ENCODE results near the gene CASP8.
"Not testable (repeated sequence)": the region's sequence is repeated elsewhere in the genome, so short reads cannot be mapped to it uniquely, and the experiment has no call there.

The CASP8 gene

DNA sequence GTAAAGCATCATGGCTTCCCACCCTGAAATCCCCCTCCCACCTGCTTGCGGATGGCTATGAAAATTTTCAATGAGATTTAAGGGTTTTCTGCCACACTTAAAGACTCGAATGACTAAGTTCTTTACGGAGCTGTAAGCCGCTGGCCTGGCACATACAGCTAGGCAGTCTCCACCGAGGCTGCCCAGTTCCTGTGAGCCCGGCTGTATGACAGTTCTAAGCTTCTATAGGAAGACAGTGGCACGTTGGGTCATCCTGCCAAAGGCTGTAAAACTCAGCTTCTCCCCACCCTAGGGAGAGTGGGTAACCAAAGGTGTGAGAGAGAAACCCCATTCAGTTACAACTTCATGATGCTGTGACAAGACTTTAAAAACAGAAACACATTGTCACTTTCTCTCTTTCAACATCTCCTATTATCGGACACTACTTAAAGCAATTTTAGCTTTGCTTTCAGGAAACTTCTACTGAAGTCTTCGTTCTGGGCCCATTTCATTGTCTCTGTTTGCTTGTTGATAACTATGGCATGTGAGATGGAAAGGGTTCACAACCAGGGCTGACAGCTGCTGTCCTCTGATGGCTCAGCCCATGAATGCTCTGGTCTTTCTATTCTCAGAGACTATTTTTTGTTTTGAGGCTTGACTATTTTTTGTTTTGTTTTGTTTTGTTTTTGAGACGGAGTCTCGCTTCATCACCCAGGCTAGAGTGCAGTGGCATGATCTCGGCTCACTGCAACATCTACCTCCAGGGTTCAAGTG lies 7.1 kb downstream of the CASP8 start:
- no peak overlapping the region for H3K4me3 ChIP-seq (ENCODE audit: low read depth, low read length)

GRCh38 chr2:201269764-201270163 lies 9.4 kb downstream of the CASP8 start:
- H3K4me3 ChIP-seq (ENCODE audit: low read depth, low read length), result no peak overlapping the region

DNA sequence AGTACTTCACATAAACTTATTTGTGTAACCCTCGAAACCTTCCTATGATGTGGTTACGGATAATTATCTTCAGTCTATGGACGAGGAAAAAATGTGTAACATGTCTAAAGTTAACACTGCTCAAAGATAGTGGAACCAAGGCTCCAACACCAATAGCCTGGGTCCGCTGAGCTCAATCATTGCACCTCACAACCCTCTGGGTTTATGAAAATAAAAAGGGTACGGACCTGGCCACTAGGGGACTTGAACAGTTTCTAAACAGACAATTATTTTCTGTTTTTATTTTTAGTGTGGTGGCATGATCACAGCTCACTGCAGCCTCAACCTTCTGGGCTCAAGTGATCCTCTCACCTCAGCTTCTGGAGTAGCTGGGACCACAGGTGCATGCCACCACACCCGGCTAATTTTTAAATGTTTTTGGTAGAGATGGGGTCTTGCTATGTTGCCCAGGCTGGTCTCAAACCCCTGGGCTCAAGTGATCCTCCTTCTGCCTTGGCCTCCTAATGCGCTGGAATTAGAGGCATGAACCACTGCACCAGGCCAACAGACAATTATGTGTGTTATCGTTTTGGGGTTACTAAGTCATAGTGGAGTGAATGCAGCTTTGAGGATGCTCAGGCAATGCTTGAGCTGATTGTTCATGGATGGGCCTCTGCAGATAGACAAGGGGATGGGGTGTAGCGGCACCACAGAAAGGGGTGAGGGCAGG lies 10.1 kb downstream of the CASP8 start:
- H3K4me3 ChIP-seq (ENCODE audit: low read depth, low read length), result no peak overlapping the region

- no peak overlapping the region for H3K4me3 ChIP-seq (ENCODE audit: low read depth, low read length)
Observed at GRCh38 chr2:201271917-201272316, 11.6 kb downstream of the CASP8 start.

DNA sequence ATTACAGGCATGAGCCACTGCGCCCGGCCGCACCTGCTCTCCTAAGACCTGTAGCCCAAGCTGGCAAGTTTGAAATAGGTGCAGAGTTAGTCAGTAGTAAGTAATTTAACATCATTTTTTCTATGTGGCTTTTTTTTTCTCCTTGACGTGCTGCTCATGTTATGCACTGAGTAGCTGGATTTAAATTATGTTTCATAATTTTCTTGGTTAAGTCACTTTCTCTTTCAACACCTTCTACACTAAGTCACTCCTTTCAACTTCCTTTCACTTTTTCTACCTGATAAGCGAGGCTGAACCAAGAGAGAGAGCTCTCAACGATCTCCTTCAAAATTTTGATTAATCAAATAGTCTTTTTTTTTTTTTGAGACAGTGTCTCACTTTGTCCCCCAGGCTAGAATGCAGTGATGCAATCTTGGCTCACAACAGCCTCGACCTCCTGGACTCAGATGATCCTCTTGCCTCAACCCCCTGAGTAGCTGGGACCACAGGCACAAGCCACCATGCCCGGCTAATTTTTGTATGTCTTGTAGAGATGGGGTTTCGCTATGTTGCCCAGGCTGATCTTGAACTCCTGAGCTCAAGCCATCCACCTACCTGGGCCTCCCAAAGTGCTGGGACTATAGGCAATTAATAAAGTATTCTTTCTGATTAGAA lies 13.1 kb downstream of the CASP8 start:
- H3K4me3 ChIP-seq (ENCODE audit: low read depth, low read length), result no peak overlapping the region

DNA sequence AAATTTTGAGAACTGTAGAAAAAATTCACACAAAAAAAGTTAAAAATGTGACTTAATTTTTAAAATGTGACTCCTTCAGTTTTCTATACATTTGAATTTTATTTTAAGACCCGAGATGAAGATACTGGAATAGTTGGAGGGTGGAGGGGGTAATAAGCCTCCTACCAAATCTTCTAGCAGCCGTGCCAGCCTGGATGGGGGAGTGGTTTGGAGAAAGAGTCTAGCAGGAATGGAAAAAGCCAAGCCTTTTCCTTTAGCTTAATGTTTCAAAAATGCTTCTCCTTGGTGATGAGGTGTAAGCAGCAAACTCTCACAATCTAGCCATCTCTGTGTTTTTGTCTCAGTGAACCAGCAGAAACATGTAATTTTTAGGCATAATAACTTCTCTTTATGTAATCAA lies 14.7 kb downstream of the CASP8 start:
- H3K4me3 ChIP-seq (ENCODE audit: low read depth, low read length), result no peak overlapping the region

GRCh38 chr2:201275990-201276389 lies 15.7 kb downstream of the CASP8 start:
- no peak overlapping the region for H3K4me3 ChIP-seq (ENCODE audit: low read depth, low read length)

DNA sequence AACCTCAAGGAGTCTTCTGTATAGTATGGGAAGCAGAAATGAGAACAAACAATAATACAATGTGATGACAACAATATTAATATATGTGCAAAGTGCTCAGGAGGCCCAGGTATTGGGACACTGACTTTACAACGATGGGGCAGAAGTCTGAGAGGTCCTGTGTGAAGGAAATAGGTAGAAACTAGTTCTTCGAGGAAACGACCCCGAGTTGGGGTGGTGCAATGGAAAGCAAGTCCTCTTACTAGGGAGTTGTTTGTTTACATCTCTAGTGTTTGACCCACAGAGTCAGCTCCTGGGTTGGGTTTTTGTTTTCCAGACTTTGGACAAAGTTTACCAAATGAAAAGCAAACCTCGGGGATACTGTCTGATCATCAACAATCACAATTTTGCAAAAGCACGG lies 16.2 kb downstream of the CASP8 start:
- H3K4me3 ChIP-seq (ENCODE audit: low read depth, low read length), result no peak overlapping the region

- H3K4me3 ChIP-seq (ENCODE audit: low read depth, low read length), result no peak overlapping the region
Observed at GRCh38 chr2:201279079-201279478, 18.7 kb downstream of the CASP8 start.

- H3K4me3 ChIP-seq (ENCODE audit: low read depth, low read length), result no peak overlapping the region
Observed at GRCh38 chr2:201280191-201281040, 20.1 kb downstream of the CASP8 start.

- no peak overlapping the region for H3K4me3 ChIP-seq (ENCODE audit: low read depth, low read length)
Observed at GRCh38 chr2:201285499-201285898, 25.2 kb downstream of the CASP8 start.

DNA sequence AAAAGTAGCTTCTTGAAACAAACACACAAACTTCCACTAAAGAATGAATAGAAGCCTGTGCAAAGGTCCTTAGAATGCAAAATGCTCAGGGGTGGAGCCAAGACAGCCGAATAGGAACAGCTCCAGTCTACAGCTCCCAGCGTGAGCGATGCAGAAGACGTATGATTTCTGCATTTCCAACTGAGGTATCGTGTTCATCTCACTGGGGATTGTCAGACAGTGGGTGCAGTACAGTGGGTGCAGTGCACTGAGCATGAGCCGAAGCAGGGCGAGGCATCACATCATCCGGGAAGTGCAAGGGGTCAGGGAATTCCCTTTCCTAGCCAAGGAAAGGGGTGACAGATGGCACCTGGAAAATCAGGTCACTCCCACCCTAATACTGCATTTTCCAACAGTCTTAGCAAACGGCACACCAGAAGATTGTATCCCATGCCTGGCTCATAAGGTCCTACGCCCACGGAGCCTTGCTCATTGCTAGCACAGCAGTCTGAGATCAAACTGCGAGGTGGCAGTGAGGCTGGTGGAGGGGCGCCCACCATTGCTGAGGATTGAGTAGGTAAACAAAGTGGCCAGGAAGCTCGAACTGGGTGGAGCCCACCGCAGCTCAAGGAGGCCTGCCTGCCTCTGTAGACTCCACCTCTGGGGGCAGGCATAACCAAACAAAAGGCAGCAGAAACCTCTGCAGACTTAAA lies 30.3 kb downstream of the CASP8 start:
- H3K4me3 ChIP-seq (ENCODE audit: low read depth, low read length), result not testable (repeated sequence)

GRCh38 chr2:201298462-201299052 lies 38.2 kb downstream of the CASP8 start:
- H3K4me3 ChIP-seq (ENCODE audit: low read depth, low read length), result no peak overlapping the region

DNA sequence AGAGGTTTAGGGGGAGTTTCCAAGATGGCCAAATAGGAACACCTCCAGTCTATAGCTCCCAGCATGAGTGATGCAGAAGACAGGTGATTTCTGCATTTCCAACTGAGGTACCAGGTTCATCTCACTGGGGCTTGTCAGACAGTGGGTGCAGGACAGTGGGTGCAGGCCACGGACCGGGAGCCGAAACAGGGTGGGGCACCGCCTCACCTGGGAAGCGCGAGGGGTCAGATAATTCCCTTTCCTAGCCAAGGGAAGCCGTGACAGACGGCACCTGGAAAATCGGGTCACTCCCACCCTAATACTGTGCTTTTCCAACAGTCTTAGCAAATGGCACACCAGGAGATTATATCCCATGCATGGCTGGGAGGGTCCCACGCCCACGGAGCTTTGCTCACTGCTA lies 39.6 kb downstream of the CASP8 start:
- H3K4me3 ChIP-seq (ENCODE audit: low read depth, low read length), result not testable (repeated sequence)

DNA sequence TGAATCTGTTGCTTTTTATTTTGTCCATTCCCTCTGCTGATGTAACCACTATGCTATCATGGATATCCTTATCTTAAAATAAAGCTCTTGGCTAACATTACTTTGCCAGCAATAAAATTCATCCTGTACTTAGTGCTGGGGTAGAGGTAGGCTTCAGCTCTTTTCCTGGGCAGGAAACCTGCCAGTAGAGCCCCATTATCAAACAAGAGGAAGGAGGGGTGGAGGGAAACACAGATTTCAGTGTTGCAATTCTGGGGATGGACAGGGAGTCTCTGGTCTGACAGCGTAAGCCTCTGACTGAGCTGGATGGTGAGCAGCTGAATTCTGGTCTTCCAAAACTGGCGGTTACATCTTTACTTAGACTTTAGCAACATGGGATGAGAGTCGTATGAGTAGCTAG lies 47.5 kb downstream of the CASP8 start:
- H3K4me3 ChIP-seq (ENCODE audit: low read depth, low read length), result no peak overlapping the region

- H3K4me3 ChIP-seq (ENCODE audit: low read depth, low read length), result no peak overlapping the region
Observed at GRCh38 chr2:201308914-201309313, 48.6 kb downstream of the CASP8 start.

DNA sequence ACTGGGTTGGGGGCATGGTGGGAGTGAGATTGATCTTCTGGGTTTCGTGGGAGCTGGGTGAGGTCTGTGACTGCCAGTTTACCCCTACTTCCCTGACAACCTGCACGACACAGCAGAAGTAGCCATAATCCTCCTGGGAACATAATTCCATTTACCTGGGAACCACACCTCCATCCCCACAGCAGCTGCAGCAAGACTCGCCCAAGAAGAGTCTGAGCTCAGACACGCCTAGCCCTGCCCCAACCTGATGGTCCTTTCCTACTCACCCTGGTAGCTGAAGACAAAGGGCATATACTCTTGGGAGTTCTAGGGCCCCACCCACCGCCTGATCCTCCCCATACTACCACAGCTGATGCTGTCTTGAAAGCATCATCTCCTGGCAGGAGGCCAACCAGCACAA lies 53.0 kb downstream of the CASP8 start:
- H3K4me3 ChIP-seq (ENCODE audit: low read depth, low read length), result no peak overlapping the region

DNA sequence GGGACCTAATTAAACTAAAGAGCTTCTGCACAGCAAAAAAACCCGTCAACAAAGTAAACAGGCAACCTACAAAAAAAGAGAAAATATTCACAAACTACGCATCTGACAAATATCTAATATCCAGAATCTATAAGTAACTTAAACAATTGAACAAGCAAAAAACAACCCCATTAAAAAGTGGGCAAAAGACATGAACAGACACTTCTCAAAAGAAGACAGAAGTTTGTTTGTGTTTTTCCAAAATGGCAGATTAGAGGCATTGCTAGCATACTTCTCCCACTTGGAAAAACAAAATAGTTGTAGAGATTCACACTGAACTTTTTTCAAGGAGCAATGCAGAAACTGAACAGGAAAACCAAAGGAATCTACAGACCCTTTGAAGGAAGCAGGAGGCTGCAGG lies 59.2 kb downstream of the CASP8 start:
- no peak overlapping the region for H3K4me3 ChIP-seq (ENCODE audit: low read depth, low read length)

- H3K4me3 ChIP-seq (ENCODE audit: low read depth, low read length), result no peak overlapping the region
Observed at GRCh38 chr2:201320257-201320656, 59.9 kb downstream of the CASP8 start.

- no peak overlapping the region for H3K4me3 ChIP-seq (ENCODE audit: low read depth, low read length)
Observed at GRCh38 chr2:201320701-201321100, 60.4 kb downstream of the CASP8 start.

All from iPS-11a (cell line).